Coronary artery (tissue), 2 donors: ENCODE data around the gene SH3RF1.

Experiments used
- DNase-seq: peaks from one replicate; pipeline ENCODE4 v3.0.0-alpha.2; 2017; ENCODE audit warnings: low spot score
- H3K27ac ChIP-seq, 2 donors: fragments of 200-600 bp; sonication (generic); one replicate each; pipeline ENCODE4 v1.5.1; 2016 to 2019
- H3K4me3 ChIP-seq: fragments of 200-600 bp; sonication (generic); 2 replicates; pipeline ENCODE4 v1.5.1; 2016; ENCODE audit warnings: mild to moderate bottlenecking, moderate library complexity
- TF ChIP-seq, protein P1 (sequence below): fragments of 200-600 bp; sonication (generic); IDR thresholded peaks from one replicate; pipeline ENCODE4 v1.5.1; 2019; ENCODE audit warnings: antibody characterized with exemption

Gene SH3RF1

DNA sequence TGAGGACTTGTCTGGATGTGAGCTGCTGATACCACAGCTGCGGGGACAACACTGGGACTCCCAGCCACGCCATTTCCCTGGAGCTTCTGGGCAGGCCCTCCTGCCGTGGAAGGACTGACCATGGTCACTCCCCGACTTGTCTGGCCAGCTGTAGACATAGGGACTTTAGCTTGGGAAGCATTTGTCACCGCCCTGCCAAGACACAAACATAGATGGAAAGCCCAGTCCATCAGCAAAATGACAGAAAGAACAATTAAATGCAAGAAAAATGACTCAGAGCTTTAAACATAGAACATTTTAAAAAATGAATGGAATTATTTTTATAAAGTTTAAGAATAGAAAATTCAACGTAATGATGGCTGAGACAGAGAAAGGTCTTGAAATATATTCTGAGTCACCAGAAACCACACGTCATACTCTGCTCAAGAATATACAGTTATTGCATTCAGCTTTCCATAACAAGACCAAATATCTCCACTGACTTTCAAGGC, 153.1 kb downstream of the SH3RF1 start:
- no peak for DNase-seq
- Histone ChIP-seq H3K27ac (peak overlapping the region; percentile 50 to 86), H3K4me3 (no peak overlapping the region)
- TF ChIP-seq, protein P1, sequence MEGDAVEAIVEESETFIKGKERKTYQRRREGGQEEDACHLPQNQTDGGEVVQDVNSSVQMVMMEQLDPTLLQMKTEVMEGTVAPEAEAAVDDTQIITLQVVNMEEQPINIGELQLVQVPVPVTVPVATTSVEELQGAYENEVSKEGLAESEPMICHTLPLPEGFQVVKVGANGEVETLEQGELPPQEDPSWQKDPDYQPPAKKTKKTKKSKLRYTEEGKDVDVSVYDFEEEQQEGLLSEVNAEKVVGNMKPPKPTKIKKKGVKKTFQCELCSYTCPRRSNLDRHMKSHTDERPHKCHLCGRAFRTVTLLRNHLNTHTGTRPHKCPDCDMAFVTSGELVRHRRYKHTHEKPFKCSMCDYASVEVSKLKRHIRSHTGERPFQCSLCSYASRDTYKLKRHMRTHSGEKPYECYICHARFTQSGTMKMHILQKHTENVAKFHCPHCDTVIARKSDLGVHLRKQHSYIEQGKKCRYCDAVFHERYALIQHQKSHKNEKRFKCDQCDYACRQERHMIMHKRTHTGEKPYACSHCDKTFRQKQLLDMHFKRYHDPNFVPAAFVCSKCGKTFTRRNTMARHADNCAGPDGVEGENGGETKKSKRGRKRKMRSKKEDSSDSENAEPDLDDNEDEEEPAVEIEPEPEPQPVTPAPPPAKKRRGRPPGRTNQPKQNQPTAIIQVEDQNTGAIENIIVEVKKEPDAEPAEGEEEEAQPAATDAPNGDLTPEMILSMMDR: no peak

DNA sequence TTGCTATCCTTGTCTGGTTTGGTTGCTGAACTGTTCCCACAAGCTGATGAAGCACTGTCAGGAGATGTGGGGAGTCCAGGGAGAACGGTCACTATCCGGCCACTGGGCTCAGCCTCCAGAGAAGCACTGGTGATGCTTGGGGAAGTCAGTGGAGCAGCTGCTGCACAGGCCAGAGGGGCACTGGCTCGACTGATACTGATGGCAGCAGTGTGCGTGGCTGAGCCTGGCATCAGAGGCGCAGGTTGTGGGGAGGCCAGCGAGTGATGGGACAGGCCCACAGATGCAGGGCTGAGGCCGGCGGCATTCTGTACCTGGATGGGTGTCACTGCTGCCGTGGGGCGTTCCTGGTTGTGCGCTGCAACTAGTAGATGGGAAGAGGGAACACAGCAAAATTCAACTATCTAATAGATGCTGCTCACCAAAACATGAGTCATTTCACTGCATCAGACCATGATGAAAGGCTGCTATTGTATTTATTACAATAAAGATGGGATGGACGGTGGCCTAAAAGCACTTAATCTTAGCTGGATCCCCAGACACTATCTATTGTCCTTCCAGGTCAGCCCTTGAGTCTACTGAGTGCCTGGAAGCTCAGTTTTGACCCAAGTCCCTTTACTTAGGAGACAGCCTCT, 154.4 kb downstream of the SH3RF1 start:
- H3K4me3 ChIP-seq: no peak overlapping the region
- no peak for DNase-seq
- peak overlapping the region; percentile 47 to 63 for H3K27ac ChIP-seq
- TF ChIP-seq, protein P1: no peak

GRCh38 chr4:169115897-169116254, 154.9 kb downstream of the SH3RF1 start:
- TF ChIP-seq, protein P1: no peak
- no peak overlapping the region for H3K4me3 ChIP-seq
- DNase-seq: no peak
- peak overlapping the region; percentile 47 to 63 for H3K27ac ChIP-seq

GRCh38 chr4:169115144-169115896, 155.4 kb downstream of the SH3RF1 start:
- no peak for DNase-seq
- TF ChIP-seq, protein P1: no peak
- Histone ChIP-seq H3K4me3 (no peak overlapping the region), H3K27ac (no peak overlapping the region)

DNA sequence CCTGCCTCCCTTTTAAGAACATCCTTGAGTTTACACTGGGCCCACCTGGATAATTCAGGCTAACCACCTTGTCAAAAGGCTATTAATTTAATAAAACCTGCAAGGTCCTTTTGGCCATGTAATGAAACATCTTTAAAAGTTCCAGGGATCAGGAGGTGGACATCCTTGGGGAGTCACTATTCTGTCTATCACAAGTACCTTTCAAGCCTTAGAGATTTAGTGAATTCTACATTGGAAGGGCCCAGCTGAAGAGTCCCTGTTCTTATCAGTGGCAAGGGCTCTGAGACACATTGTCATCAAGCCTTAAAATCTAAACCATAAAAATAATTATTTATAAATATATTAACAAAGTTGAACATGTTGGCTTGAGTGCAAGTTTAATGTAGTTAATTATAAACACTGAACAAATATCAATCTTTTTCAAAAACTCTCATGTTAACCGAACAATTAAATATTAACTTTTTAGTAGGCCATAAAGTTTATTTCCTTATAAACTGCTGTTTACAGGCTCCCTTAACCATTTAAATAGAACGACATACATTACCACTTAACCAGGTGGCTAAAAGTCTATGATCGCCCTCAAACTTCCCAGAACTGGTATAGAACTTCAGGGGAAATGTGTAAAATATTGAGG, 156.3 kb downstream of the SH3RF1 start:
- no peak overlapping the region for H3K27ac ChIP-seq
- H3K4me3 ChIP-seq: no peak overlapping the region
- TF ChIP-seq, protein P1: no peak
- no peak for DNase-seq

DNA sequence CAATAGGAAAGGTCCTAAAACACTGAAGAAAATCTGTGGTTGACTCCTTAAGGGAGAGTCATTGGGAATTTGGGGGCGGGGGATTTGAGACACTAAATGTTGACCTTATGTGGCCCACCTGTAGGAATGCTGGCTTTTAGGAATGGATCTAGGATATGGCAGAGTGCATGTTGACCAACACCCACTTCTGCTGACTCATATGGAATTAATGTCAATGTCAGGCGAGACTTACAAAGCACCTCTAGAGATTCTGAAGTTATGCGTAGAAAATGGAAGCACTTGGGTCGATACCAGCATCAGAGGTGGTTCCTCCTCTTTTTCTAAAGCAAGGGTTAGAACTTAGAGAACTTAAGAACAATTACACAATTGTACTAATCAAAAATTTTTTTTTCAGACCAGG, 160.1 kb downstream of the SH3RF1 start:
- Histone ChIP-seq H3K27ac (no peak overlapping the region), H3K4me3 (no peak overlapping the region)
- TF ChIP-seq, protein P1: no peak
- no peak for DNase-seq
